Transverse colon (tissue), 4 donors: Measurements from ENCODE around the gene YWHAB.
A peak's percentile ranks its signal among the peaks of the same experiment; 100 is the strongest.

Source experiments
- POLR2A ChIP-seq: fragments of 450-650 bp; IDR thresholded peaks from one replicate; pipeline ENCODE4 v1.6.1; 2016; ENCODE audit warnings: antibody characterized with exemption, mild to moderate bottlenecking, moderate library complexity
- POLR2AphosphoS5 ChIP-seq, 3 donors: sonication (generic); formaldehyde crosslinking; IDR thresholded peaks; one replicate each; pipeline ENCODE4 v1.6.1; 2016; ENCODE audit warnings: antibody characterized with exemption in 3 of 3
- TF ChIP-seq, protein P1 (sequence below), 5 experiments: fragments of 200-600 bp in 3 of 5; fragments of 450-650 bp in 2 of 5; sonication (generic) in 3 of 5; IDR thresholded peaks; 1 replicate in 2 of 5; 2 replicates in 3 of 5; pipeline ENCODE4 v1.5.1; 2016 to 2017; ENCODE audit warnings: antibody characterized with exemption in 5 of 5, inconsistent platforms in 3 of 5, mild to moderate bottlenecking in 2 of 5, moderate library complexity in 1 of 5

GRCh38 chr20:44909872-44910689, 24.6 kb downstream of the YWHAB start, which contains the start of gene PABPC1L:
- TF ChIP-seq, protein P1, sequence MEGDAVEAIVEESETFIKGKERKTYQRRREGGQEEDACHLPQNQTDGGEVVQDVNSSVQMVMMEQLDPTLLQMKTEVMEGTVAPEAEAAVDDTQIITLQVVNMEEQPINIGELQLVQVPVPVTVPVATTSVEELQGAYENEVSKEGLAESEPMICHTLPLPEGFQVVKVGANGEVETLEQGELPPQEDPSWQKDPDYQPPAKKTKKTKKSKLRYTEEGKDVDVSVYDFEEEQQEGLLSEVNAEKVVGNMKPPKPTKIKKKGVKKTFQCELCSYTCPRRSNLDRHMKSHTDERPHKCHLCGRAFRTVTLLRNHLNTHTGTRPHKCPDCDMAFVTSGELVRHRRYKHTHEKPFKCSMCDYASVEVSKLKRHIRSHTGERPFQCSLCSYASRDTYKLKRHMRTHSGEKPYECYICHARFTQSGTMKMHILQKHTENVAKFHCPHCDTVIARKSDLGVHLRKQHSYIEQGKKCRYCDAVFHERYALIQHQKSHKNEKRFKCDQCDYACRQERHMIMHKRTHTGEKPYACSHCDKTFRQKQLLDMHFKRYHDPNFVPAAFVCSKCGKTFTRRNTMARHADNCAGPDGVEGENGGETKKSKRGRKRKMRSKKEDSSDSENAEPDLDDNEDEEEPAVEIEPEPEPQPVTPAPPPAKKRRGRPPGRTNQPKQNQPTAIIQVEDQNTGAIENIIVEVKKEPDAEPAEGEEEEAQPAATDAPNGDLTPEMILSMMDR (IDR thresholded peaks at IDR 0.05), result no peak
- TF ChIP-seq POLR2AphosphoS5 (IDR thresholded peaks at IDR 0.05) (peak in 2 of 3 donors; percentile 49 to 72), POLR2A (peak; percentile 33)
